CD8-positive, alpha-beta memory T cell (primary cell): ENCODE measurements around the gene IGFBP5. TPM values are rescaled to one million over a fixed set of nuclear protein-coding genes. Genes with fewer than 3 reads are reported as not detected.

ENCODE experiments used
- CTCF ChIA-PET: fragments of 350-600 bp; sonication (Branson Sonifier 250); formaldehyde crosslinking; loops from one replicate; lab custom pipeline; 2021; ENCODE audit warnings: antibody characterized with exemption; lab: Charles Lee
- POLR2A ChIA-PET: fragments of 350-600 bp; sonication (Branson Sonifier 250); formaldehyde crosslinking; loops from one replicate; lab custom pipeline; 2021; ENCODE audit warnings: antibody characterized with exemption; lab: Charles Lee
- DNase-seq, 5 donors: peaks; one replicate each; pipeline versions ENCODE4 v3.0.0 to v3.0.0-alpha.2; 2020 to 2022; ENCODE audit warnings: mixed read lengths in 1 of 5
- H3K27ac ChIP-seq: one replicate; pipeline ENCODE4 v1.7.0; 2013; ENCODE audit warnings: low read depth, mild to moderate bottlenecking, low read length, moderate library complexity
- H3K27me3 ChIP-seq: 2 replicates; pipeline ENCODE4 v1.7.0; 2013; ENCODE audit warnings: low read length, mild to moderate bottlenecking; ENCODE audit not compliant: insufficient read depth, poor library complexity, severe bottlenecking
- H3K36me3 ChIP-seq: 2 replicates; pipeline ENCODE4 v1.7.0; 2013; ENCODE audit warnings: mild to moderate bottlenecking, low read length, moderate library complexity; ENCODE audit not compliant: insufficient read depth
- H3K4me1 ChIP-seq: 2 replicates; pipeline ENCODE4 v1.7.0; 2013; ENCODE audit warnings: mild to moderate bottlenecking, low read length, moderate library complexity; ENCODE audit not compliant: insufficient read depth
- H3K4me3 ChIP-seq: 2 replicates; pipeline ENCODE4 v1.7.0; 2013; ENCODE audit warnings: mild to moderate bottlenecking, low read length
- H3K9me3 ChIP-seq: 2 replicates; pipeline ENCODE4 v1.7.0; 2013; ENCODE audit warnings: mild to moderate bottlenecking, low read length
- H3K27ac Mint-ChIP-seq, 8 donors: one replicate each; pipeline ENCODE4 v1.8.0; 2020 to 2021; ENCODE audit warnings: mixed read lengths in 8 of 8, mild to moderate bottlenecking in 6 of 8, inconsistent platforms in 3 of 8, moderate library complexity in 3 of 8
- H3K27me3 Mint-ChIP-seq, 2 donors: one replicate each; pipeline ENCODE4 v1.8.0; 2020 to 2021; ENCODE audit warnings: mixed read lengths in 2 of 2, mild to moderate bottlenecking in 1 of 2, moderate library complexity in 1 of 2
- H3K36me3 Mint-ChIP-seq, 3 donors: one replicate each; pipeline ENCODE4 v1.8.0; 2020 to 2021; ENCODE audit warnings: mixed read lengths in 3 of 3, inconsistent platforms in 1 of 3, mild to moderate bottlenecking in 1 of 3
- H3K4me1 Mint-ChIP-seq, 3 donors: one replicate each; pipeline ENCODE4 v1.8.0; 2020 to 2021; ENCODE audit warnings: mixed read lengths in 3 of 3, inconsistent platforms in 1 of 3, mild to moderate bottlenecking in 1 of 3
- H3K4me3 Mint-ChIP-seq, 7 donors: one replicate each; pipeline ENCODE4 v1.8.0; 2020 to 2021; ENCODE audit warnings: mixed read lengths in 7 of 7, mild to moderate bottlenecking in 6 of 7, moderate library complexity in 4 of 7, inconsistent platforms in 2 of 7
- H3K9me3 Mint-ChIP-seq, 5 donors: one replicate each; pipeline ENCODE4 v1.8.0; 2020 to 2022; ENCODE audit warnings: mixed read lengths in 5 of 5, mild to moderate bottlenecking in 3 of 5, moderate library complexity in 2 of 5, inconsistent platforms in 1 of 5
- polyA plus RNA-seq: library from polyadenylated mRNA; unstranded; fragments of 300-500 nt; fragmentation: Illumina TruSeq; gene quantifications from one replicate; pipeline ENCODE4 v1.2.3, GENCODE V29; 2021
- total RNA-seq, 2 experiments: library from RNA; stranded (reverse); gene quantifications; one replicate each; pipeline ENCODE4 v1.2.3, GENCODE V29; 2021

IGFBP5 gene
- total and polyA plus RNA-seq, 3 experiments from 2014 or later: not detected

GRCh38 chr2:216653093-216653799 is 42.1 kb downstream of the IGFBP5 start:
- Mint-ChIP-seq H3K9me3 (no peaks in the 10 kb centered on the region), H3K27ac (no peak overlapping the region), H3K27me3 (peaks cover 6 to 22% of the 10 kb centered on the region in 2 donors), H3K4me3 (no peak overlapping the region), H3K4me1 (no peaks in the 10 kb centered on the region), H3K36me3 (no peaks in the 10 kb centered on the region)
- H3K4me1 ChIP-seq: no peaks in the 10 kb centered on the region
- H3K27me3 ChIP-seq: no peaks in the 10 kb centered on the region
- POLR2A ChIA-PET: no interaction called here
- CTCF ChIA-PET: interaction anchor here (0.9 to 2.3 kb wide), 2 partner anchors 13 to 33 kb away, joined by 3 to 6 read pairs; no protein-coding TSS in a partner anchor
- no peak overlapping the region for H3K27ac ChIP-seq
- H3K9me3 ChIP-seq: no peaks in the 10 kb centered on the region
- no peak overlapping the region for H3K4me3 ChIP-seq
- DNase-seq: no peak
- H3K36me3 ChIP-seq: no peaks in the 10 kb centered on the region

DNA sequence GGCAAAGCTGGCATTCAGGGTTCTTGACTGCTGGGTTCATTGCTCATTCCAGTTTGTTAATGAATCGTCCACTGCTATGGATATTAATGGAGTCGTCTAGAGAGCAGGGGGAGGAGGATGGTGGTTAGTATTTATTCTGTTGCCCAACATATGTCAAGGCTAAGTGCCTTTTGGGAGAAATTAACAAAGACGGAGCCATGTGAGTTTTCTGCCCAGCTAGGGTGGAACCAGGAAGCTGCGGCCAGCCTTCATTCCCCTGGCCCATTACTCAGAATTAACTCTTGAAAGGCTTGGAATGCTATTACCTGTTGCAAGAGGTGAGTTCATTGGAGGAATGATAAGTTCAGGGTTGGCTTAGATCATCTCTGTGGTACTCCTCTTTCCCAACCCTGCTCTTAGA is 42.8 kb downstream of the IGFBP5 start:
- no peak overlapping the region for H3K27ac ChIP-seq
- no peaks in the 10 kb centered on the region for H3K9me3 ChIP-seq
- Mint-ChIP-seq H3K4me3 (no peak overlapping the region), H3K4me1 (no peaks in the 10 kb centered on the region), H3K36me3 (no peaks in the 10 kb centered on the region), H3K9me3 (no peaks in the 10 kb centered on the region), H3K27ac (no peak overlapping the region), H3K27me3 (peaks cover 6 to 17% of the 10 kb centered on the region in 2 donors)
- no peaks in the 10 kb centered on the region for H3K36me3 ChIP-seq
- no peaks in the 10 kb centered on the region for H3K27me3 ChIP-seq
- POLR2A ChIA-PET: no interaction called here
- H3K4me3 ChIP-seq: no peak overlapping the region
- CTCF ChIA-PET: interaction anchor here (0.9 to 2.3 kb wide), 2 partner anchors 14 to 33 kb away, joined by 3 to 6 read pairs; no protein-coding TSS in a partner anchor
- DNase-seq: no peak
- H3K4me1 ChIP-seq: no peaks in the 10 kb centered on the region

- H3K9me3 Mint-ChIP-seq: no peaks in the 10 kb centered on the region
- peak overlapping the region in 1 of 8 donors; percentile 61 for H3K27ac Mint-ChIP-seq
- H3K9me3 ChIP-seq: no peaks in the 10 kb centered on the region
- H3K4me3 Mint-ChIP-seq: no peak overlapping the region
- no peaks in the 10 kb centered on the region for H3K36me3 ChIP-seq
- peaks cover 0 to under 1% (median 0%) of the 10 kb centered on the region in 3 donors for H3K36me3 Mint-ChIP-seq
- H3K27me3 ChIP-seq: no peaks in the 10 kb centered on the region
- no peak for DNase-seq
- POLR2A ChIA-PET: no interaction called here
- no peak overlapping the region for H3K4me3 ChIP-seq
- CTCF ChIA-PET: no interaction called here
- no peaks in the 10 kb centered on the region for H3K4me1 ChIP-seq
- H3K27ac ChIP-seq: no peak overlapping the region
- H3K27me3 Mint-ChIP-seq: peaks cover 6 to 23% of the 10 kb centered on the region in 2 donors
- no peaks in the 10 kb centered on the region for H3K4me1 Mint-ChIP-seq
Measured at GRCh38 chr2:216651351-216651881, 43.9 kb downstream of the IGFBP5 start.

- H3K36me3 ChIP-seq: no peaks in the 10 kb centered on the region
- Mint-ChIP-seq H3K27me3 (peaks cover 6 to 29% of the 10 kb centered on the region in 2 donors), H3K36me3 (peaks cover 0 to 1% (median 0%) of the 10 kb centered on the region in 3 donors), H3K4me3 (no peak overlapping the region), H3K4me1 (no peaks in the 10 kb centered on the region), H3K27ac (peak overlapping the region in 2 of 8 donors; percentile 14 to 44), H3K9me3 (no peaks in the 10 kb centered on the region)
- CTCF ChIA-PET: no interaction called here
- no peak for DNase-seq
- no peaks in the 10 kb centered on the region for H3K9me3 ChIP-seq
- POLR2A ChIA-PET: no interaction called here
- H3K27me3 ChIP-seq: no peaks in the 10 kb centered on the region
- H3K27ac ChIP-seq: no peak overlapping the region
- no peak overlapping the region for H3K4me3 ChIP-seq
- no peaks in the 10 kb centered on the region for H3K4me1 ChIP-seq
Measured at GRCh38 chr2:216650626-216651257, 44.6 kb downstream of the IGFBP5 start.

DNA sequence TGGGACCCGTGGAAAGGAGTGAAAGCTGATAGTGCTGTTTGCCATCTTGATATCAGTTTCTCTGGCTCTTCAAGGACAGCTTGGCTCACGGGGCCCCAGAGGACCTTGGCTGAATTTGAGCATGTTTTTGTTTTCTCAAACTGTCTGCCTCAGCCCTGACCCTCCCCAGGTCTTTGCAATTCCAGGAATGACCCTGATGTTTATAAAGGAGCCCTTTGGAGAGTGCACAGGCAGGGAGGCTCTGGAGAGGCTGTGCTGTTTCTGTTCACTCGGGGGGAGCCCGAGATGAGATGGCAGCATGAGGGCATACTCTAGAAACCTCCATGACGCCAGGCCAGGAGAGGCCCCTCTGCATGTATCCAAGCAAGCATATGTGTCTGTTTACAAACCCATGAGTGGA is 45.8 kb downstream of the IGFBP5 start:
- POLR2A ChIA-PET: no interaction called here
- no peak for DNase-seq
- no peaks in the 10 kb centered on the region for H3K4me1 ChIP-seq

DNA sequence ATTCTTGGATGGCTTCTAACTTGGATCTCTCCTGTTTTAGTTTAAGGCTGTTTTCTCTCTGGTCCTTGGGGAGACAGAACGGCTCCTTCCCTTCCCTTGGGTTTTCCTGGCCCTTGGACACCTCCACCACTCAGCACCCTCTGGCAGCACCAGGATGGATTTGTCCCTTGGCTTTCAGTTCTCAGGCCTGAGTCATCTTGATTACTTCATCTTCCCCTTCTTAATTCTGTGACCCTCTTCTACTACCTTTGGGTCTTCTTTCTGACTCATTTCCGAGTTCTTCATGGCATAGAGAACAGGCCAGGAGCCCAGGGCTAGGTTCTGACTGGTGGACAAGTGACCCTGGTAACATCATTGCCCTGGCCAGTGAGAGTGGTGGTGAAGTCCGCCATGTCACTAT is 47.2 kb downstream of the IGFBP5 start:
- Mint-ChIP-seq H3K9me3 (no peaks in the 10 kb centered on the region), H3K36me3 (peaks cover 0 to 1% (median 0%) of the 10 kb centered on the region in 3 donors), H3K27me3 (peaks cover 6 to 41% of the 10 kb centered on the region in 2 donors), H3K4me1 (peaks cover 0 to 6% (median 0%) of the 10 kb centered on the region in 3 donors), H3K27ac (no peak overlapping the region), H3K4me3 (no peak overlapping the region)
- no peaks in the 10 kb centered on the region for H3K36me3 ChIP-seq
- POLR2A ChIA-PET: no interaction called here
- no peaks in the 10 kb centered on the region for H3K9me3 ChIP-seq
- CTCF ChIA-PET: no interaction called here
- no peaks in the 10 kb centered on the region for H3K4me1 ChIP-seq
- no peak for DNase-seq
- H3K4me3 ChIP-seq: no peak overlapping the region
- no peaks in the 10 kb centered on the region for H3K27me3 ChIP-seq
- H3K27ac ChIP-seq: no peak overlapping the region

More for the DNA sequence above, 45.8 kb downstream of the IGFBP5 start:
- CTCF ChIA-PET: interaction anchor here (0.6 kb wide), 1 partner anchor 18 kb away, joined by 3 read pairs; no protein-coding TSS in a partner anchor
- H3K36me3 Mint-ChIP-seq: peaks cover 0 to 1% (median 0%) of the 10 kb centered on the region in 3 donors
- peaks cover 6 to 29% of the 10 kb centered on the region in 2 donors for H3K27me3 Mint-ChIP-seq
- H3K4me3 Mint-ChIP-seq: no peak overlapping the region
- H3K9me3 Mint-ChIP-seq: no peaks in the 10 kb centered on the region
- Histone ChIP-seq H3K36me3 (no peaks in the 10 kb centered on the region), H3K27ac (no peak overlapping the region), H3K9me3 (no peaks in the 10 kb centered on the region), H3K4me3 (no peak overlapping the region), H3K27me3 (no peaks in the 10 kb centered on the region)
- H3K4me1 Mint-ChIP-seq: peaks cover 0 to 2% (median 0%) of the 10 kb centered on the region in 3 donors
- H3K27ac Mint-ChIP-seq: no peak overlapping the region

DNA sequence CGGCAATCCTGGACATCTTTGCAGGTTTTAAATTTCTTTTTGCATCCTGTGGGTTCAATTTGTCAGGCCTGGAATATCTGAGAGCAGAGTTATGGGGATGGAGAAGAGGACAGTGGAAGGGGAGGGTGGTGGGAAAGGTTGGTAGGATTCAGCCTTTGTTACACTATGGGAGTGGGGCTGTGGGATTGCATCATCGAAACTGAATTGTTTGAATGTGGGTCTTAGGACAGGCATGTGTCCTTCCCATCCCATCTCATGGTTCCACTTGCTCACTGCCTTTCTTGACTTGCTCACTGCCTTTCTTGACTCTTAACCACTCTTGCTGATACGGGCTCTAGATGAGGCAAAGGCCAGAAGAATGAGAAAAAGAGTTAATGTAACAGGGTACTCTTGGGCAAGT is 49.2 kb downstream of the IGFBP5 start:
- CTCF ChIA-PET: no interaction called here
- Mint-ChIP-seq H3K9me3 (no peaks in the 10 kb centered on the region), H3K27ac (peak overlapping the region in 1 of 8 donors; percentile 26)

GRCh38 chr2:216645636-216645950 is 49.8 kb downstream of the IGFBP5 start:
- POLR2A ChIA-PET: no interaction called here
- CTCF ChIA-PET: no interaction called here
- H3K9me3 Mint-ChIP-seq: no peaks in the 10 kb centered on the region
- Histone ChIP-seq H3K27me3 (no peaks in the 10 kb centered on the region), H3K4me1 (no peaks in the 10 kb centered on the region), H3K9me3 (no peaks in the 10 kb centered on the region), H3K4me3 (no peak overlapping the region), H3K27ac (no peak overlapping the region), H3K36me3 (no peaks in the 10 kb centered on the region)
- H3K36me3 Mint-ChIP-seq: peaks cover 0 to 1% (median 0%) of the 10 kb centered on the region in 3 donors
- peaks cover 0 to 6% (median 0%) of the 10 kb centered on the region in 3 donors for H3K4me1 Mint-ChIP-seq
- DNase-seq: no peak
- peaks cover 0 to 36% of the 10 kb centered on the region in 2 donors for H3K27me3 Mint-ChIP-seq
- no peak overlapping the region for H3K27ac Mint-ChIP-seq
- no peak overlapping the region for H3K4me3 Mint-ChIP-seq

More for the DNA sequence above, 49.2 kb downstream of the IGFBP5 start:
- Mint-ChIP-seq H3K36me3 (peaks cover 0 to 1% (median 0%) of the 10 kb centered on the region in 3 donors), H3K27me3 (peaks cover 4 to 35% of the 10 kb centered on the region in 2 donors), H3K4me3 (no peak overlapping the region), H3K4me1 (peaks cover 0 to 6% (median 0%) of the 10 kb centered on the region in 3 donors)
- H3K4me1 ChIP-seq: no peaks in the 10 kb centered on the region
- no peak overlapping the region for H3K4me3 ChIP-seq
- H3K36me3 ChIP-seq: no peaks in the 10 kb centered on the region
- H3K27me3 ChIP-seq: no peaks in the 10 kb centered on the region
- POLR2A ChIA-PET: no interaction called here
- DNase-seq: no peak
- H3K27ac ChIP-seq: no peak overlapping the region
- no peaks in the 10 kb centered on the region for H3K9me3 ChIP-seq
